ENCODE data around the gene MYBPC2. TPM values are rescaled to one million over a fixed set of nuclear protein-coding genes. Genes with fewer than 3 reads are reported as not detected.

MYBPC2 gene
- total and polyA plus RNA-seq, 2 of the 4 experiments (the other 2 are of a cell fraction): not detected

- Histone ChIP-seq H3K4me3 (ENCODE audit: insufficient read depth, low read depth, low read length) (no peak overlapping the region), H3K27ac (ENCODE audit: insufficient read depth, low read length) (no peak overlapping the region), H2BK15ac (ENCODE audit: low read depth, low read length) (no peak overlapping the region), H3K27me3 (ENCODE audit: control insufficient read depth, insufficient read depth, low read length) (peaks cover 14% of the 10 kb centered on the region; the same call in 1 of the 2 replicates), H4K20me1 (ENCODE audit: insufficient read depth, low read length) (no peaks in the 10 kb centered on the region), H2AFZ (replicated peaks; ENCODE audit: low read length, poor library complexity) (peak overlapping the region; percentile 77), H4K5ac (ENCODE audit: low read depth, low read length) (no peak overlapping the region), H3K23ac (ENCODE audit: low read depth, low read length) (no peak overlapping the region), H2AK9ac (replicated peaks; ENCODE audit: low read depth, low read length, poor library complexity) (no peak overlapping the region), H3K9me1 (ENCODE audit: insufficient read depth, low read length) (no peaks in the 10 kb centered on the region), H3K18ac (ENCODE audit: low read depth, low read length) (no peak overlapping the region), H2BK5ac (ENCODE audit: low read depth, low read length, poor library complexity, severe bottlenecking) (no peak overlapping the region), H3K4ac (ENCODE audit: low read depth, low read length) (no peak overlapping the region), H2AK5ac (ENCODE audit: low read depth, low read length) (no peak overlapping the region), H3K14ac (replicated peaks; ENCODE audit: low read depth, low read length) (no peak overlapping the region), H3K9me3 (ENCODE audit: control insufficient read depth, insufficient read depth, low read length) (no peaks in the 10 kb centered on the region), H3K79me1 (ENCODE audit: low read depth in 1 of 2, low read length in 2 of 2) (no peaks in the 10 kb centered on the region), H2BK20ac (ENCODE audit: low read depth, low read length) (no peak overlapping the region), H3K36me3 (ENCODE audit: control insufficient read depth, insufficient read depth, low read length) (no peaks in the 10 kb centered on the region), H4K91ac (ENCODE audit: insufficient read depth, low read depth, low read length) (no peak overlapping the region), H4K8ac (ENCODE audit: low read depth in 2 of 2, low read length in 2 of 2) (no peak overlapping the region), H3K4me1 (ENCODE audit: control insufficient read depth, insufficient read depth, low read length) (no peaks in the 10 kb centered on the region), H3K4me2 (ENCODE audit: low read depth, low read length) (no peak overlapping the region), H3K56ac (ENCODE audit: extremely low read depth, insufficient read depth, low read length) (no peak overlapping the region), H3K9ac (ENCODE audit: low read depth, low read length) (no peak overlapping the region), H2BK120ac (ENCODE audit: low read depth, low read length) (no peak overlapping the region)
- BruUV-seq (replicated peaks): no TSS peak
- in situ Hi-C loops (cut with MboI; ENCODE audit: low sequenced_read_pairs): loop anchor here (5.0 kb wide), 1 partner anchor 94 kb away; the partner anchor contains the start of gene NAPSA
- CTCF ChIA-PET: interaction anchor here (0.6 to 2.3 kb wide), 6 partner anchors 12 to 314 kb away, joined by 3 to 8 read pairs (median 5); partner anchors contain the start of gene POLD1
- ATAC-seq (ENCODE audit: low read depth) (peak; percentile 91), DNase-seq (peak; percentile 64)
- intact Hi-C loops (cut with micrococcal nuclease): loop anchor here (1.0 kb wide), 2 partner anchors 93 to 104 kb away; no protein-coding TSS in a partner anchor
- TF ChIP-seq USF2 (IDR thresholded peaks at IDR 0.05; ENCODE audit: low read depth, low read length) (no peak), SMC3 (IDR thresholded peaks at IDR 0.05; ENCODE audit: low read depth, low read length) (peak; percentile 75), CTCF (conservative IDR thresholded peaks at IDR 0.05; ENCODE audit: low read depth, low read length) (peak; percentile 84), ELK1 (IDR thresholded peaks at IDR 0.05; ENCODE audit: borderline replicate concordance, low read depth, low read length) (no peak), RAD21 (IDR thresholded peaks at IDR 0.05; ENCODE audit: low read length) (peak; percentile 80)
- dilution Hi-C loops (cut with HindIII; ENCODE audit: low sequenced_read_pairs, unreplicated experiment): no loop called here
- WGBS, 2 experiments (ENCODE audit: extremely low coverage in 2 of 2, insufficient read length in 1 of 2): 41% methylated on average over 6 of the region's 28 CpGs; no CpG with 5 or more reads in 1 of the 2 experiments
- POLR2A ChIA-PET (ENCODE audit: unreplicated experiment): no interaction called here
These were observed 28.6 kb downstream of the MYBPC2 start for GRCh38 chr19:50461066-50461875.
